NT2/D1 (cell line): ENCODE results near the gene BPI.

ENCODE experiments used
- SUZ12 ChIP-seq: IDR thresholded peaks from 2 replicates; pipeline ENCODE4 v1.6.1; 2011; ENCODE audit not compliant: insufficient read length, insufficient read depth; ENCODE audit errors: extremely low read depth
- YY1 ChIP-seq: IDR thresholded peaks from 2 replicates; pipeline ENCODE4 v1.6.1; 2011; ENCODE audit not compliant: insufficient read length, insufficient read depth
- ZNF274 ChIP-seq: IDR thresholded peaks from 2 replicates; pipeline ENCODE4 v1.6.1; 2011; ENCODE audit warnings: mild to moderate bottlenecking, low read depth, low read length

- TF ChIP-seq ZNF274: no peak
- TF ChIP-seq SUZ12: no peak
- no peak for TF ChIP-seq YY1
These were observed 27.3 kb downstream of the BPI start for GRCh38 chr20:38331245-38331644.
